Neuronal stem cell (in vitro differentiated cells): ENCODE results near the gene FOXP4.

Source experiments
- DNase-seq: peaks from one replicate; pipeline ENCODE4 v3.0.0-alpha.2; 2013; ENCODE audit warnings: low spot score
- H2AFZ ChIP-seq: one replicate; pipeline ENCODE4 v1.6.1; 2013; ENCODE audit warnings: mild to moderate bottlenecking, low read length, inconsistent platforms
- H2AK5ac ChIP-seq: 2 replicates; pipeline ENCODE4 v1.6.1; 2013; ENCODE audit warnings: low read depth, mild to moderate bottlenecking, inconsistent platforms, low read length, moderate library complexity, mixed read lengths
- H2BK120ac ChIP-seq: 2 replicates; pipeline ENCODE4 v1.6.1; 2013; ENCODE audit warnings: low read depth, mild to moderate bottlenecking, inconsistent platforms, low read length, moderate library complexity, mixed read lengths
- H2BK12ac ChIP-seq: one replicate; pipeline ENCODE4 v1.6.1; 2013; ENCODE audit warnings: low read length, inconsistent platforms
- H2BK15ac ChIP-seq: 2 replicates; pipeline ENCODE4 v1.6.1; 2013; ENCODE audit warnings: mild to moderate bottlenecking, low read length, inconsistent platforms, mixed read lengths
- H2BK5ac ChIP-seq: one replicate; pipeline ENCODE4 v1.6.1; 2013; ENCODE audit warnings: inconsistent platforms, mild to moderate bottlenecking, low read length, moderate library complexity
- H3K14ac ChIP-seq: one replicate; pipeline ENCODE4 v1.6.1; 2013; ENCODE audit warnings: low read length, inconsistent platforms
- H3K18ac ChIP-seq: 2 replicates; pipeline ENCODE4 v1.6.1; 2013; ENCODE audit warnings: low read length, inconsistent platforms
- H3K23ac ChIP-seq: 2 replicates; pipeline ENCODE4 v1.6.1; 2013; ENCODE audit warnings: low read depth, mild to moderate bottlenecking, mixed read lengths, low read length, inconsistent platforms; ENCODE audit not compliant: poor library complexity
- H3K27ac ChIP-seq: replicated peaks from 3 replicates; pipeline ENCODE4 v1.5.1; 2013; ENCODE audit warnings: low read length, inconsistent platforms
- H3K27me3 ChIP-seq, 3 experiments: 2 replicates each; pipeline ENCODE4 v1.6.1; 2013; ENCODE audit warnings: low read length in 3 of 3, mild to moderate bottlenecking in 2 of 3, inconsistent platforms in 1 of 3, low read depth in 1 of 3, mixed read lengths in 1 of 3, moderate library complexity in 1 of 3; ENCODE audit not compliant: control insufficient read depth in 3 of 3, insufficient read depth in 3 of 3
- H3K36me3 ChIP-seq, 2 donors: replicated peaks in 1 of 2; 2 replicates each; pipeline ENCODE4 v1.6.1; 2013; ENCODE audit warnings: low read length in 2 of 2; ENCODE audit not compliant: control insufficient read depth in 2 of 2, insufficient read depth in 2 of 2
- H3K4ac ChIP-seq: 2 replicates; pipeline ENCODE4 v1.6.1; 2013; ENCODE audit warnings: inconsistent platforms, mild to moderate bottlenecking, low read length, moderate library complexity
- H3K4me1 ChIP-seq, 2 donors: 1 replicate in 1 of 2; 2 replicates in 1 of 2; pipeline ENCODE4 v1.6.1; 2013; ENCODE audit warnings: low read length in 2 of 2, low read depth in 1 of 2; ENCODE audit not compliant: control insufficient read depth in 2 of 2, insufficient read depth in 1 of 2
- H3K4me2 ChIP-seq: one replicate; pipeline ENCODE4 v1.6.1; 2013; ENCODE audit warnings: mild to moderate bottlenecking, low read length, inconsistent platforms; ENCODE audit not compliant: insufficient read depth, poor library complexity, severe bottlenecking
- H3K4me3 ChIP-seq, 2 donors: 2 replicates each; pipeline ENCODE4 v1.5.1; 2013; ENCODE audit warnings: low read length in 2 of 2, mild to moderate bottlenecking in 2 of 2, inconsistent platforms in 1 of 2, moderate library complexity in 1 of 2
- H3K79me1 ChIP-seq: one replicate; pipeline ENCODE4 v1.6.1; 2013; ENCODE audit warnings: low read depth, mild to moderate bottlenecking, inconsistent platforms, low read length, moderate library complexity
- H3K9ac ChIP-seq: one replicate; pipeline ENCODE4 v1.6.1; 2013; ENCODE audit warnings: mild to moderate bottlenecking, low read depth, low read length, inconsistent platforms; ENCODE audit not compliant: poor library complexity
- H3K9me3 ChIP-seq, 2 donors: replicated peaks in 1 of 2; 2 replicates each; pipeline versions ENCODE3 to v1.6.1; 2013; ENCODE audit warnings: low read length in 2 of 2, mild to moderate bottlenecking in 2 of 2, inconsistent platforms in 1 of 2, low read depth in 1 of 2, mixed read lengths in 1 of 2, moderate library complexity in 1 of 2; ENCODE audit not compliant: control insufficient read depth in 2 of 2, insufficient read depth in 1 of 2
- H4K8ac ChIP-seq: one replicate; pipeline ENCODE4 v1.6.1; 2013; ENCODE audit warnings: low read depth, mild to moderate bottlenecking, inconsistent platforms, low read length, moderate library complexity
- H4K91ac ChIP-seq: one replicate; pipeline ENCODE4 v1.6.1; 2013; ENCODE audit warnings: low read length, low read depth, mild to moderate bottlenecking, inconsistent platforms; ENCODE audit not compliant: poor library complexity
- WGBS, 2 donors: extraction: QIAGEN DNeasy Blood & Tissue Kit; methylation state at CpG; one replicate each; pipeline ENCODE4 v1.1.7; 2013; ENCODE audit warnings: missing lambda C conversion rate in 2 of 2, mixed read lengths in 1 of 2; ENCODE audit not compliant: insufficient read length in 2 of 2, insufficient replicate concordance in 1 of 2; ENCODE audit errors: extremely low coverage in 2 of 2; 5-methylcytosine and 5-hydroxymethylcytosine counted together

Gene FOXP4

DNA sequence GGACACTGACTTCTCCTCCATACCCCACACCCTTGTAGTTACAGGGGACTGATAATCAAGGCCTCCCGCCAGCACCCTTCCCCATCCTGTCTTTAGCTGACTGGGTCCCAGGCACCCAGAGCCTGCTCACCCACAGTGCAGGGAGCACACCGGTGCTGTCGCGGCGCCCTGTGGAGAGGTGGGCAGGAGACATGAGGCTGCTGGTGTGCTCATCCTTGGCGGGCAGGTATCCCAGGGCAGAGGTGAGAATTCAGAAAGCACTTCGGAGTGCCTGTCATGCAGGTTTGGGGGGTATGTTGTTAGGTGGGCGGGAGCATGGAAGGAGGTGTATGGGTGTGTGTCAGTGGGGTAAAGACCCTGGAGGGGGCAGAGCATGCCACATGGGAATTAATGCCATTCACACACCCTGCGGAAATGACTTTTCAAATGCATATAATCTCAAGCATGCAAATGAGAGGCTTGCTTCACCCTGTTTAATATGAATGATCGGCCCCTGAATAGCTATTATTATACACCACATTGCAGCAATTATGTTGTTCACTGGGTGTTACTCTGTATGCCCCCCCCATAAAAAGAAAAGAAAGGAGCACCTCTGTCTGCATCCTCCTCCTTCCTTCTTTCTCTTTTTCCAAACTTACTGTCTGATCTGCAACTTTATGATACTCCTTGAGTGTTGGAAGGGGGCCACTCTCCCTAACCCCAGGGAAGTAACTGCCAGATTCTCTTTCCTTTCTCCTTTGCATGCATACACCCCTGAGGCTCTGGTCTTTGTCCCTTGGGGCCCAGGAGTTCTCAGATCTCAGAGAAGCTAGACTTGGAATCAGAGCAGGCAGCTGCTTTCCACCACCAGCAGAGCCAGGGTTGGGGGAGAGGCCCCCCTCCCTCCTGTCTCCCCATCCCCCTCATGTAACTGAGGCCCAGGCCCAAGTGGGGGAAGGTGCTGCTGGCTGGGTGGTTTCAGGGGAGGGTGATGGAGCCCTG lies 16.0 kb downstream of the FOXP4 start:
- no peak for DNase-seq
- H2AFZ ChIP-seq = no peak overlapping the region
- H2BK12ac ChIP-seq = peak overlapping the region; percentile 64
- H3K18ac ChIP-seq = peak overlapping the region; percentile 72
- no peaks in the 10 kb centered on the region for H3K27me3 ChIP-seq
- H3K14ac ChIP-seq = no peak overlapping the region
- H3K23ac ChIP-seq = no peak overlapping the region
- H3K9ac ChIP-seq = no peak overlapping the region
- no CpG with 5 or more reads among the region's 10 CpGs for WGBS, 2 donors
- H3K4me1 ChIP-seq = peaks cover 20 to 26% of the 10 kb centered on the region in 2 donors
- no peak overlapping the region for H4K8ac ChIP-seq
- H3K27ac ChIP-seq = no peak overlapping the region
- H2BK120ac ChIP-seq = no peak overlapping the region
- H2BK15ac ChIP-seq = no peak overlapping the region
- peak overlapping the region; percentile 60 for H2AK5ac ChIP-seq
- H3K9me3 ChIP-seq = no peaks in the 10 kb centered on the region
- no peak overlapping the region for H3K4me2 ChIP-seq
- no peak overlapping the region for H4K91ac ChIP-seq
- no peak overlapping the region for H2BK5ac ChIP-seq
- H3K4me3 ChIP-seq = no peak overlapping the region
- H3K79me1 ChIP-seq = peaks cover 9% of the 10 kb centered on the region
- H3K4ac ChIP-seq = no peak overlapping the region
- peaks cover 20 to 92% of the 10 kb centered on the region in 2 donors for H3K36me3 ChIP-seq

DNA sequence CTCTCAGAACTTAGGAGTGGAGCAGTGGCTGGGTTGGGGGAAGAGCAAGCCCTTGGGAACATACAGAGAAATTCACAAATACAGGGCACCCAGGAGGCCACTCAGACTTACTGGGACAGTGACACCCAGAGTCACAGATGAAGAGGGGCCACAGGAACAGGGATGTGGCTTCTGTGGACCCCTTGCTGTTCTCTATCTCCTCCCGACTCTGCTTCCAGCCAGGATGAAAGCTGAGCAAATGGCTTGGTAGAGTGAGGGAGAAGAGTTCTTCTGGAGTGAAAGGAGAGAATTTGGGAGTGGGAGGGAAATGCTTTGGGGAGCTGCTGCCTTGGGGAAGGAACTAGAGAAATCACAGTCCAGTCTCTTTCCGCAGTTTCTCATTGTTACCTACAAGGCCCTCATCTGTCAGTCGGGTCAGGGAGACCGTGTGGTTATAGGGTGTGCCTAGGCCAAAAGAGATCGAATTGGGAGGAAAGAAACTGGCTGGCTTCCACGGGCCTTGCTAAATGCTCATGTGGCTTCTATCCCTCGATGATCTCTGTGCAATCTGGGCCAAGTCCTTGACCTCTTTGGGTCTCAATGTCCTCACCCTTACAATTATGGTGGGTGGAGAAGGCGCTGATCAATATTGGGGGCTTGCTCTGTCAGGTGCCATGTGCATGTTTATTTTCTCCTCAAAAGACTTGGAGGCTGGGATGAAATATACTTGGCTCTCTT lies 17.0 kb downstream of the FOXP4 start:
- WGBS, 2 donors = no CpG with 5 or more reads among the region's 8 CpGs
- no peak overlapping the region for H2AFZ ChIP-seq
- H3K9ac ChIP-seq = no peak overlapping the region
- no peaks in the 10 kb centered on the region for H3K27me3 ChIP-seq
- H3K4ac ChIP-seq = no peak overlapping the region
- H2BK12ac ChIP-seq = no peak overlapping the region
- no peak overlapping the region for H3K27ac ChIP-seq
- peaks cover 9% of the 10 kb centered on the region for H3K79me1 ChIP-seq
- no peak overlapping the region for H4K8ac ChIP-seq
- DNase-seq = no peak
- no peak overlapping the region for H2BK5ac ChIP-seq
- peak overlapping the region; percentile 12 for H2AK5ac ChIP-seq
- H2BK15ac ChIP-seq = no peak overlapping the region
- H3K4me1 ChIP-seq = peaks cover 25 to 29% of the 10 kb centered on the region in 2 donors
- H3K9me3 ChIP-seq = no peaks in the 10 kb centered on the region
- H3K4me3 ChIP-seq = no peak overlapping the region
- H3K18ac ChIP-seq = peak overlapping the region; percentile 72
- H3K23ac ChIP-seq = no peak overlapping the region
- H4K91ac ChIP-seq = no peak overlapping the region
- no peak overlapping the region for H3K4me2 ChIP-seq
- H3K14ac ChIP-seq = no peak overlapping the region
- peaks cover 21 to 92% of the 10 kb centered on the region in 2 donors for H3K36me3 ChIP-seq
- H2BK120ac ChIP-seq = no peak overlapping the region

DNA sequence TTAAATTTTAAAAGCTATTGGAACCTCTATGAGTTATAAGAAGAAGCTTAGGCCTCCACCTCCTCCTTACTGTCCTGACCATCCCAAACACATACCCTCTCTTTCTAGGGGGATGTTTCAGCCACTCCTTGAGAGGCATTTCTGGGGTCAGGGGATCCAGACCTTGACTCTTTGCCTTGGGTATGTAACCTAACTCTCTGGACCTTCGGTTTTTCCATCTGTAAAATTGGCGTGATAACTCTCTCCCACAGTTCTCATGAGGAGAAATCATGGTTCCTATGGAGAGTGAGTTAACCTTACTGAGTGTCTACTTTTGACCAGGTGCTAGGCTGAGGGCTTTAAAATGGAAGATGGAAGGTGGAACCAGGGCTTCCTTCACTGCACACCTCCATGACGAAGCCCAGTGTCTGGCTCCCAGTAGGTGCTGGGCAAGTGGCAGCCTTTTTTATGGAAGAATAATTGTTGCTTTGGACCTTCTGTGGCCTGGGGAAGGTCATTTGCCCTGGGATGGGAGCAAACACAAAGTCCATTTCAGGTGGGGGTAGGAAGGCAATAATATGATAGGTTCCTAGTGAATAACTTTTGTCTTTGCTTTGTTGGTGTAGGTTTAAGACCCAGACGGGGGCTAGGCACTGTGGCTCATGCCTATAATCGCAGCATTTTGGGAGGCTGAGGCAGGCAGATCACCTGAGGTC lies 18.4 kb downstream of the FOXP4 start:
- Histone ChIP-seq H4K8ac (no peak overlapping the region), H3K4me1 (peaks cover 37 to 39% of the 10 kb centered on the region in 2 donors), H4K91ac (no peak overlapping the region), H2AK5ac (no peak overlapping the region), H3K4me2 (no peak overlapping the region), H3K18ac (no peak overlapping the region), H3K14ac (no peak overlapping the region), H3K79me1 (peaks cover 9% of the 10 kb centered on the region), H2BK12ac (no peak overlapping the region), H3K9me3 (no peaks in the 10 kb centered on the region), H3K4me3 (no peak overlapping the region), H2AFZ (no peak overlapping the region), H3K9ac (no peak overlapping the region), H3K36me3 (peaks cover 23 to 89% of the 10 kb centered on the region in 2 donors), H2BK15ac (no peak overlapping the region), H3K27me3 (no peaks in the 10 kb centered on the region), H2BK5ac (no peak overlapping the region), H2BK120ac (no peak overlapping the region), H3K4ac (no peak overlapping the region), H3K23ac (no peak overlapping the region), H3K27ac (no peak overlapping the region)
- WGBS, 2 donors = no CpG with 5 or more reads among the region's 5 CpGs
- DNase-seq = no peak
